Endodermal cell (in vitro differentiated cells): ENCODE data around the gene MAP7D3. TPM values are rescaled to one million over a fixed set of nuclear protein-coding genes. Genes with fewer than 3 reads are reported as not detected.
"Not testable (repeated sequence)": the region's sequence is repeated elsewhere in the genome, so short reads cannot be mapped to it uniquely, and the experiment has no call there.

Experiments used
- DNase-seq: peaks from one replicate; pipeline ENCODE4 v3.0.0-alpha.2; 2017
- H3K27ac ChIP-seq: 2 replicates; pipeline ENCODE4 v1.5.1; 2013; ENCODE audit warnings: mild to moderate bottlenecking, low read depth, low read length, moderate library complexity
- H3K27me3 ChIP-seq: 2 replicates; pipeline ENCODE4 v1.6.1; 2013; ENCODE audit warnings: mild to moderate bottlenecking, low read length, moderate library complexity; ENCODE audit not compliant: insufficient read depth, control insufficient read depth, poor library complexity, severe bottlenecking
- H3K36me3 ChIP-seq: 2 replicates; pipeline ENCODE4 v1.7.0; 2013; ENCODE audit warnings: mild to moderate bottlenecking, low read length, moderate library complexity; ENCODE audit not compliant: control insufficient read depth, insufficient read depth
- H3K4me1 ChIP-seq: one replicate; pipeline ENCODE4 v1.7.0; 2013; ENCODE audit warnings: low read length; ENCODE audit not compliant: control insufficient read depth, insufficient read depth
- H3K4me3 ChIP-seq: 2 replicates; pipeline ENCODE4 v1.5.1; 2013; ENCODE audit warnings: mild to moderate bottlenecking, low read length, moderate library complexity
- H3K9ac ChIP-seq: 2 replicates; pipeline ENCODE4 v1.6.1; 2013; ENCODE audit warnings: mild to moderate bottlenecking, low read length, moderate library complexity; ENCODE audit not compliant: poor library complexity, severe bottlenecking; ENCODE audit errors: extremely low read depth
- H3K9me3 ChIP-seq: 2 replicates; pipeline ENCODE4 v1.6.1; 2013; ENCODE audit warnings: mild to moderate bottlenecking, low read length, moderate library complexity; ENCODE audit not compliant: control insufficient read depth
- H3K27ac Mint-ChIP-seq: 2 replicates; pipeline ENCODE4 v1.8.0; 2020; ENCODE audit warnings: mixed read lengths
- H3K27me3 Mint-ChIP-seq: 2 replicates; pipeline ENCODE4 v1.8.0; 2021; ENCODE audit warnings: mild to moderate bottlenecking, mixed read lengths; ENCODE audit not compliant: insufficient read depth
- H3K36me3 Mint-ChIP-seq: 2 replicates; pipeline ENCODE4 v1.8.0; 2020; ENCODE audit warnings: low read depth, mixed read lengths
- H3K4me1 Mint-ChIP-seq: 2 replicates; pipeline ENCODE4 v1.8.0; 2020; ENCODE audit warnings: mixed read lengths
- H3K4me3 Mint-ChIP-seq: 2 replicates; pipeline ENCODE4 v1.8.0; 2020; ENCODE audit warnings: mild to moderate bottlenecking, moderate library complexity, mixed read lengths
- H3K9me3 Mint-ChIP-seq: 2 replicates; pipeline ENCODE4 v1.8.0; 2020; ENCODE audit warnings: mild to moderate bottlenecking, mixed read lengths
- CTCF ChIP-seq: fragments of 200-600 bp; sonication (generic); conservative IDR thresholded peaks from 2 replicates; pipeline ENCODE4 v1.5.0; 2021; ENCODE audit warnings: antibody characterized with exemption, mild to moderate bottlenecking
- WGBS, 2 experiments: methylation state at CpG; one replicate each; pipeline versions ENCODE4 v1.1.5 to v1.1.7; 2013; ENCODE audit warnings: missing lambda C conversion rate in 2 of 2, mixed read lengths in 1 of 2; ENCODE audit not compliant: insufficient coverage in 1 of 2, insufficient read length in 1 of 2; 5-methylcytosine and 5-hydroxymethylcytosine counted together
- total RNA-seq, 2 donors: library from RNA; stranded (reverse); fragmentation: NEBNext Ultra II Directional in 1 of 2; extraction: Animal tissue kit (Norgen Biotek cat#: 25700) in 1 of 2; gene quantifications; 2 replicates in 1 of 2; 3 replicates in 1 of 2; pipeline ENCODE4 v1.2.1, GENCODE V29; 2021

Gene MAP7D3
- total RNA-seq, 2 donors from 2014 or later: 12.3 to 14.2 TPM

GRCh38 chrX:136292656-136293055 lies 41.5 kb upstream of the MAP7D3 start:
- Mint-ChIP-seq H3K36me3 (no peaks in the 10 kb centered on the region), H3K27ac (no peak overlapping the region), H3K9me3 (peaks cover 43% of the 10 kb centered on the region)

GRCh38 chrX:136291824-136292223 lies 40.6 kb upstream of the MAP7D3 start:
- no peak for DNase-seq
- peaks cover 2% of the 10 kb centered on the region for H3K4me1 ChIP-seq
- Mint-ChIP-seq H3K4me3 (no peak overlapping the region), H3K27me3 (no peaks in the 10 kb centered on the region), H3K36me3 (no peaks in the 10 kb centered on the region), H3K27ac (no peak overlapping the region), H3K9me3 (peaks cover 46% of the 10 kb centered on the region), H3K4me1 (no peaks in the 10 kb centered on the region)
- no peak overlapping the region for H3K27ac ChIP-seq
- 93 to 100% methylated on average over 1 to 2 of the region's 2 CpGs for WGBS, 2 experiments
- TF ChIP-seq CTCF: no peak
- no peaks in the 10 kb centered on the region for H3K36me3 ChIP-seq
- H3K9me3 ChIP-seq: no peaks in the 10 kb centered on the region
- H3K27me3 ChIP-seq: no peaks in the 10 kb centered on the region
- no peak overlapping the region for H3K4me3 ChIP-seq
- H3K9ac ChIP-seq: no peak overlapping the region

More at GRCh38 chrX:136292656-136293055, 41.5 kb upstream of the MAP7D3 start:
- Histone ChIP-seq H3K9ac (no peak overlapping the region), H3K27ac (no peak overlapping the region), H3K9me3 (no peaks in the 10 kb centered on the region), H3K4me3 (no peak overlapping the region), H3K4me1 (peaks cover 2% of the 10 kb centered on the region), H3K36me3 (no peaks in the 10 kb centered on the region), H3K27me3 (no peaks in the 10 kb centered on the region)
- TF ChIP-seq CTCF: no peak
- Mint-ChIP-seq H3K4me1 (no peaks in the 10 kb centered on the region), H3K4me3 (no peak overlapping the region), H3K27me3 (no peaks in the 10 kb centered on the region)
- DNase-seq: no peak
- WGBS, 2 experiments: 93% methylated on average over 2 of the region's 2 CpGs; no CpG with 5 or more reads in 1 of the 2 experiments

- H3K4me3 ChIP-seq, H3K27ac Mint-ChIP-seq, DNase-seq, H3K9ac ChIP-seq, H3K36me3 ChIP-seq, H3K9me3 ChIP-seq, H3K4me1 Mint-ChIP-seq, H3K4me1 ChIP-seq, H3K27me3 ChIP-seq, H3K4me3 Mint-ChIP-seq, H3K27ac ChIP-seq, H3K27me3 Mint-ChIP-seq, H3K36me3 Mint-ChIP-seq: not testable (repeated sequence)
- WGBS, 2 experiments: 87 to 93% methylated on average over 2 to 5 of the region's 5 CpGs
- peaks cover 63% of the 10 kb centered on the region for H3K9me3 Mint-ChIP-seq
Observed at GRCh38 chrX:136286375-136286774, 35.2 kb upstream of the MAP7D3 start.

GRCh38 chrX:136275553-136275952 lies 24.4 kb upstream of the MAP7D3 start:
- 81 to 100% methylated on average over 1 to 4 of the region's 4 CpGs for WGBS, 2 experiments
- Histone ChIP-seq H3K27ac (no peak overlapping the region), H3K4me3 (no peak overlapping the region), H3K9me3 (no peaks in the 10 kb centered on the region), H3K27me3 (no peaks in the 10 kb centered on the region), H3K9ac (no peak overlapping the region), H3K36me3 (no peaks in the 10 kb centered on the region), H3K4me1 (no peaks in the 10 kb centered on the region)
- H3K4me1 Mint-ChIP-seq: no peaks in the 10 kb centered on the region
- peaks cover 2% of the 10 kb centered on the region for H3K27me3 Mint-ChIP-seq
- TF ChIP-seq CTCF: no peak
- H3K27ac Mint-ChIP-seq: no peak overlapping the region
- H3K36me3 Mint-ChIP-seq: no peaks in the 10 kb centered on the region
- no peak for DNase-seq
- no peak overlapping the region for H3K4me3 Mint-ChIP-seq
- H3K9me3 Mint-ChIP-seq: peaks cover 48% of the 10 kb centered on the region
